ENCODE results near the gene KCNT1.

KCNT1 gene

DNA sequence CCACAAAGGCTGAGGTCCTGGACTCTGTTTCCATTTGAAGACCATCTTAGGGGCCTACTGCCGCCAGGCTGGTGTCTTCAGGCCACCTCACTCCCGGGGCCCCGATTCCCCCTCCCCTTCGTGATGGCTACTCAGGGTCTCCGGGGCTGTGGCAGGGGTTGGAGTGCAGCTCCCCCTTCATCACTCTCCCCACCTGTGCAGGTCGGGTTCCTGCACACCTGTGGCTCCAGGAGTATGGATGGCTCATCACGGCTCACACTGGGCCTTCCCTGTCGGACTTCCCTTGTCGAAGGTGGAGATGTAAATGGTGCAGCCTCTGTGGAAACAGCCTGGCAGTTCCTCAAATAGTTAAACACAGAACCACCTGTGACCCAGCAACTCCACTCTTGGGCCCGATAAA, 27.0 kb upstream of the KCNT1 start:
- DNase-seq: no peak

DNA sequence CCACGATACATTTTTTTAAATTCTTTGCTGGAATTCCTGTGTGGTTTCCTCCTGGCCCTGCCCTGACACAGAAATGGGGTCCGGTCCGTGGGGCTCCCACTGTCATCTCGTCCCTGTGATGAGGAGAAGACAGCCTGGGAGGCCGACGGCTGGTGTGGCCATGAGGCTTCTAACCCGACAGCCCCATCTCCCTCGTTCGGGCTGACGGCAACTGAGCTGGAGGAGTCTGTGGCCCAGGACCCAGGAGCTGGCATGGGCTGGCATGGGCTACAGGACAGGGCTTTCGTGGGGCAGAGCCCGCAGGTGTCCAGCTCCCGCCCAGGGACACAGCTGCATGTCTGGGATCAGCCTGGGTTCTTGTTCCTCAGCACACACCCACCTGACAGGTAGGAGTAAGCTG, 25.1 kb upstream of the KCNT1 start:
- DNase-seq: no peak

DNA sequence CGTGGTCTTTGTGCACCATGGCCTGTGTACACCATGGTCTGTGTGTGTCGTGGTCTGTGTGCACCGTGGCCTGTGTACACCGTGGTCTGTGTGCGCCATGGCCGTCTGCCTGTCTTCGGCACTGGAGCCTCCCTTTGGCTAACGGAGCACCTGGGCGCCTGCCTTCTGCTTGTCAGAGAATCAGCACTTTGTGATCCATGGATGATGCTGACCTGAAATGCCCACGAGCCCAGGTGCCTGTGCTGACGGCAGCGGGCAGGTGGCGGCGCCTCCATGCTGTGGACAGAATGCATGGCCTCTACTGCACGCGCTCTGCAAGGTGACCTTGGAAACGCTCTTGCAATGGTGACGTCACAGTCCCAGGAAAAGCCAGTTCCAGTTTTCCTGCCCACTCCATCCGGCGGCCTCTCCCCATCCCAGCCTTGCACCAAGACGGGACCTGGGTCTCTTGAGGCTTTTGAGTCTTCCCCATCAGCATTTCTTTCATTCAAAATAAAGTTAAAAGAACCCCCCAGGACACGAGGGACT, 24.3 kb upstream of the KCNT1 start:
- no peak for DNase-seq

DNA sequence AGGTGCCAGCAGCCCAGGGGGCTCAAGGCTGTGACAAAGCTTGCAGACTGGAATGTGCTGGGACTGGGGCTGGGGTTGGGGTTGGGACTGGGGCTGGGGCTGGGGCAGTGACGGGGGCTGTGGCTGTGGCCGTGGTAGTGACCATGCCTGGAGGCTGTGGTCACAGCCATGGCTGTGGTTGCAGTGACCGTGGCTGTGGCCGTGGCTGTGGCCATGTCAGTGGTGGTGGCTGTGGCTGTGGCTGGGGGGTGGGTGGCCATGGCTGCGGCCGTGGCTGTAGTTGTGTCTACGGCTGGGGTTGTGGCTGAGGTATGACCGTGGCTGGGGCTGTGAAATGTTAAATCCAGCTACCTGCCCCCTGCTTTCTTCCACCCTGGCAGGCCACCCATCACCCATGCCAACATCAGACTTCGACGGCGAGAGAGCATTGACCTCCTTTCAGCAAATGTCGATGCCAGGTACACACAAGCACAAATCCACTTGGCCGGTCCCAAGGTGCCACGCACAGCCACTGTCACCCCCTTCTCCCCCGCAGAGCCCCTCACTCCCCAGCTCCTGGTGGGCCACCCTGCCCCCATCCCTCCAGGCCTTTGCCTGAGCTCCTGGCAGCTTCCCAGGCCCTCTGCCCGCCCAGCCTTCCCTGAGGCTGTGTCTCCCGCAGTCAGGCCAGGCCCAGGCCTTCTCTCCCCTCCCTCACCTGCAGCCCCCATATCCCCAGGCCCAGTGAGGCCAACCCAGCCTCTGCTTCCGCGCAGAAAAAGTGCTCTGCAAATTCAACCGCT, 23.6 kb upstream of the KCNT1 start:
- no peak for DNase-seq

DNA sequence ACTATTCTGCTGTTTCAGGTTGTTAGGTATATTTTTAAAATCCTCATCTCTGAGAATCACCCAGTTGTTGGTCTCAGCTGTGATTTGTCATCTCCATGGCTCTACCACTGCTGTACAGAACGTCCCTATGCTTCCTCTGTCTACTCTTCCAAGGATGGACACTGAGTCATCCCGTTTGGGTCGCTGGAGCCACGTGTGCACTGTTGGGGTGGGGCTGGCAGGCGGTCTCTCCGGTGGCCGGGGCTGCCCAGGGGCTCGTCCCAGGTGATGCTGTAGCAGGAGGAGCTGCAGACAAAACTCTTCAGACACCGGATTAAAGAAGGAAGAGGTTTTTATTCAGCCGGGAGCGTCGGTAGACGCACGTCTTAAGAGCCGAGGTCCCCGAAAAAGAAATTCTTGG, 21.9 kb upstream of the KCNT1 start:
- DNase-seq: no peak

DNA sequence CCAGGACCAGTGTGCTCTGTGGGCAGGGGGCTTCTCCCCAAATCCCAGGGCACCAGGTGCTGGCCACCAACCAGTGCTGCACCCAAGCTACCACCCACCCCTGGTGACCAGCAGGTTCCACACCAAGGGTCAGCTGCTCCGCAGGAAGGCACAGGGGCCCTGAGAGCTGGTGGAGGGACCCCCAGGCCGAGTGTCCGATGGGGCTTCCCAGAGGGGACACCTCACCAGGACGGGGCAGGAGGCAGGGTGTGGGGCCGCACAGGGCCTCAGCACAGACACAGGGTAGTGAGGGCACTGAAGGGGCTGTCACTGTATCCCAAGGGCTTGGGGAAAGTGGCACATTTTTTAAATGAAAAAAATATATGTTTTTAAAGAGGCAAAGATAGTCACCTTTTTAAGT, 20.8 kb upstream of the KCNT1 start:
- no peak for DNase-seq

DNA sequence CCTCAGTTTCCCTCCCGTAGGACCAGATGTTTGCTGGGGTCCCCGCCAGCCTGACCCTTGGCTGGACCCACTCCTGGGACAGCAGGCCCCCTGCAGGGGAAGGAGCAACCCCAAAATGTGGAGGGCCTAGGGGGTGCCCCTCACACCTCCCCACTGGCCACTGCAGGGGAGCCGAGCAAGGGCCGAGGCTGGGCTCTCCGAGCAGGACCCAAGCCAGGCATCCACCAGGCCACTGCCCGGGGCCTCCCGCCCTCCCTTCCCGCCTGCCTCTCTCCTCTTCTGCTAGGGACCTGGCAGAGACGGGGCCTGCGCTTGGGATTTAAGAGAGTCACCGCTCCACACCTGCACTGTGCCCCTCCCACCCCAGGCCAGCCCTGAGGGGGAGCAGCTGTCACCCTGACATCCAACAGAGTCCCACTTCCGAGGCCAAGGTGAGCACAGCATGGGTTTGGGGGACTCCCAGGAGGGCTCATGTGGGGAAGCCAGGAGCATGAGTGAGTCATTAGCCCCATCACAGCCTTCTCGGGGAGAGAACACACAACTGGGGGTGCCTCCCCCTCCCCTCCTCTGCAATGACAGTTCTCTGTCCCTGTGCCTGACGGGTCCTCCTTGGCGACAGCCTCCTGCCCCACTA, 18.5 kb upstream of the KCNT1 start:
- no peak for DNase-seq

DNA sequence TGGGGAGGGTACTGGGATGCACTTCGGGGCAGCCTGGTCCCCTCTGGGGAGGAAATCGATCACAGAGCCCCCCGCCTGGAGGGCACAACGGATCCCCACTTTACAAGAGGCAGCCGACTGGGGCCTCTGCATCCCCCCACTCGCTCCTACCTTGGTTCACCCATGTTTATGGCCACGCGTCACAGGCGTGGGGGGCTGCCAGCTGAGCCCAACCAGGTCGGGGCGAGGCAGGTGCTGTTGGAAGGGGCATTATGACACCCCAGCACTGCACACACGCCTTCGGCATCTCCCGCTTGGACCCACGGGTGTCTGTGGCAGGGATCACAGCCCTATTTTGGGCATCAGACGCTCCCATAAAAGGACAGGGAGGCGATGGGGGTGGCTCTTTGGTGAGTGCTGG, 17.3 kb upstream of the KCNT1 start:
- no peak for DNase-seq

DNA sequence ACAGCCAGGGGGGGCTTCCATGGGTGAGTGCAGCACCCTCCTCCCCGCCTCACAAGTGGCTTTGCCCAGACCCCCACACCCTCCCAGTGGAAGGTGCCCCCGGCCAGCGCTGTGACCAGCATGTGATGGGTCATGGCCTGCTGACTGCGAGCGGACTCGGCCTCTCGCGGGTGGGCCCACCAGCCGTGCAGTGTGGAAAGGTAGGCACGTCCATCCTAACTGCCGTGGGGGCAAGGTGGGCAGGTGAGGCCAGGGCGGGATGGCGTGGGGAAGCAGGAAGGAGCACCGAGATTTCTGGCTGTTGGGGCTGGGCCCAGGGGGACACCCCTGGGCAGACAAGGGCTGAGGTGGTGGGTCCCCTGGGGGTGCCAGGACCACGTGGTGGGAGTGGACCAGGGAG, 14.8 kb upstream of the KCNT1 start:
- DNase-seq: no peak

DNA sequence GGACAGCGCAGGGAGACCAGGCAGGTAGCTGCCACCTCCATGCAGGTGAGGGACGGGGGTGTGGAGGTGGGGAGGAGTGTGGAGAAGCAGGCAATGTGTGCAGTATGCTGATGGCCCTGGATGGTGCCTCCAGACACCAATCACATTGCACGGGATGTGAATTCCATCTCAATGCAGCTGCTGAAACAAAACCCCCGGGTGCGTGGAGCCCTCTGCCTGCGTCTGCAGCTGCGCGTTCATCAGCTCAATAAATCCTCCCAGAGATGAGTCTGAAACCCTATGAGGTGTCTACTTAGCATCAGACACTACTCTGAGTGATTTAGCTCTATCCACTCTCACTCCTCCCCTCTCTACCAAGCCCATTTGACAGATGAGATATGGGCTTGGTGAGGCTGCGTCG, 13.0 kb upstream of the KCNT1 start:
- DNase-seq: no peak

DNA sequence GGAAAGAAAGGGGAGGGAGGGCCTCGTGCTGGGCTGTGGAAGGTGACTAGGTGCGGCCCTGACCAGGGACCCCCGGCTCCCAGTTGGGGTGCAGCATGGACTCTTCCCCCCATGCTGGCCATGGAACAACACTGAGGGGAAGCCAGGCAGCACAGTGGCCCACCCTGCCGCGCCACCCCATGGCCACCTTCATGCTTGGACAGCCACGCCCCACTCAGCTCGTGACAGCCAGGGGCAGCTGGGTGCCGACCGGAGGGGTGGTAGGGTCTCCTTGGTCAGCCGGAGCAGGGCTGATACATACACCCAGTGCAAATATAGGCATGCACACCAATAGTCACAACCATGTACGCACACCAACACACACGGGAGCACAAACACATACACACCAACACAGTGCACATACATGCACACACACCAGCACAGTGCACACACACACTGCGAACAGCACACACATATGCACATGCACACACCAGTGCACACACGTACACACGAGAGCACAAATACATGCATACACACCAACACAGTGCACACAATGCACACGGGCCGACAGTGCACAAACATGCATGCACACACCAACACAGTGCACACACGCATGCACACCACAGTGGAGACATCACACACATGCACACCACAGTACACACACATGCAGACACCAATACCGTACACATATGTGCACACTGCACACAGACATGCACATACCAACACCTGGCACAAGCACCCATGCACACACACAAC, 11.0 kb upstream of the KCNT1 start:
- DNase-seq: no peak

DNA sequence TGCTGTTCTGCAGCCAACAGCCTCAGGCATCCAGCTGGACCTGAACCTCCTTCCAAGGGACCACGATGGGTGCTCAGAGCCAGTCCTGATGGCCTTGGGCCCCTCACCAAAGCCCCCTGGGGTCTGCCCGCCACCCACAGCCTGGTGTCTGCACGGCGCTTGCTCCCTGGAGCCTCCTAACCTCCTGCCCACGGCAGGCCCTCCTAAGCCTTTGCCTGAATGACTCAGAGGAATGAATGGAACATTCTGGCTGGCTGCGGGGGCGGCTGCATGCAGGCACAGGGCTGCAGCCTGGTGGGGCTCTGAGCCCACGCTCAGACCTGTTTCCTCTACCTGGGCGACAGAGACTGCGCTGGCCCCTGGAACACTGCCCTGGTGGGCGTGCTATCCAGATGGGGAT, 9.6 kb upstream of the KCNT1 start:
- DNase-seq: no peak

DNA sequence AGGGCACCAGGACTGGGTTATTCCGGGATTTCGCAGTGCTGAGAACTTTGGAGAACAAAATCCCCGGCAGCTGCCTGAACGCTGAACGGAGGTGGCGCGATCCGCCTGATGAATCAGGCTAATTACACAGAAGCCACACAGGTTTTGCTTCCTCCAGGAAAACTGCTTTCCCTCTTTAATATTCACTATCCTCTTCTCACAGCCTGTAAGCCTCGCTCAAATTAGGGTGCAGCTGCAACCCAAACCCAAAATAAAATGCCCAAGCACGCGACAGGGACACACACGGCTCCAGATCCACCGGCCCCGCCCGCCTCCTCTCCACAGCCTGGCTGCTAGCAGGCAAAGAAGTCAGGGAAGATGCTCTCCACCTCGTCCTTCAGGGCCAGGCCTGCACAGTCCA, 8.7 kb upstream of the KCNT1 start:
- DNase-seq: no peak

DNA sequence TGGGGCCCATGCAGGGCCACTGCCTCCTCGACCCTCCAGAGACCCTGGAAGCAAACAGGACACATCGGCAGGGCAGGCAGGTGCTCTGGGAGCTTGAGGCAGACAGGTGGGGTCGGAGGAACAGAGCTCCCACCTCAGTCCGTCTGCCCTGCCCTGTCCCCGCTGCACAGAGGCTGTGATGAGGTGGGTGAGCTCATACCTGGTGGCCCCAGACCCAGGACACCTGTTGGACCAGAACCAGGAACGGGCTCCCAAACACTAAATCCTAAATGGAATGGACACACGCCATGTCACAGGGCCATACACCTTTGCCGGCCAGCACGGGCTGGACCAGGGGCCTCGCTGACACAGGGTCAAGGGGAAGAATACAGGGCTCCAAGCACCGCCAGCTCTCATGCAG, 8.2 kb upstream of the KCNT1 start:
- DNase-seq: no peak

DNA sequence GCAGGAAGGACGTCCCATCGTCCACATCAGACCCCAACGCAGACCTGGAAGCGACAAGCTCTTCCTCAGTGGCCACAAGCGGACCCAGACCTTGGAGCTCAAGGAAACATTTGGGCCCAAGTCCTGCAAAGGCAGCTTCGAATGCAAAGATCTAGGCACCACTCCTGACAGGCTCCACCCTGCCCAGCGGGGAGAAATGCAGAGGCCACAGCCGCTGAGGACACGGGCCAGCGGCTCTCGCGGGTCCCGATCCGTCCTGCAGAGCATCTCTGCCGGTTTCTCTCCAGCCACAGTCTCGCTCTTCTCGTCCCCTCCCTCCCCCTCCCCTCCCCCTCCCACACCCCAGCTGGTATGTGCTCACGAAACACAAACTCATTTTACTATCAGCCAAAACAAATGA, 7.6 kb upstream of the KCNT1 start:
- DNase-seq: no peak

DNA sequence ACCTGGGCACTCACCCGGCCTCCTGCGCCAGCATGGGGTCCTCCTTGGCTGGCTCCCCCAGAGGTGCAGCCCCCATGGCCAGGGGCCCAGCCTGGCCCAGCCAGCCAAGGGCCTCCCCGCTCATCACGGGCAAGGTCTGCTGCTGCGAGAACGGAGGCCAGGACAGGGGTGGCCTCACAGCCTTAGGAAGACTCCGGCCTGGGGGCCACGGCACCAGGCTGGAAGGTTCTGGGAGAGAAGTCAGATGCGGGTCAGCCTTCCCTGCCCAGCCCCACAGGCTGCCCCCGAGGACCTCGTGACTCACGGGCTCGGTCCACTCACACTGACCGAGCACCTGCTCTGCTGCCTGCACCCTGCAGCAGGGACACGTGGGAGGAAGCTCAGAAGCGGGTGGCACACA, 6.9 kb upstream of the KCNT1 start:
- DNase-seq: no peak

DNA sequence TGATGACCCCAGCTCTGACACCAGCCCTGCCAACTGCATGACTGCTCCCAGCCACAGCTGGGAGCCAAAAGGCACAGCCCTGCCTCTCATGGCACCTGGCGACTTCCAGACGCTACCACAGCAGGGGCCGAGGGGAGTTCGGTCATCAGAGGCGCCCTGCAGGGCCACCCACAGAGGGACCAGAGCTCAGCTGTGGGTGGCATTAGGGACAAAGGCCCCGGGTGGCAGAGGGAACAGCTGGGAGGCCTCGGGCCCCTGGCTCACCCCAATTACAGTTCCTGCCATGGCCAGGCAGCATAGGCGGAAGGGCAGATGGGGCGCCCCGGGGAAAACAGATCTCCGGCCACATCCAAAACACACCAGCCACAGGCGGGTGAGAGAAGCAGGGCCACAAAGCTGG, 6.3 kb upstream of the KCNT1 start:
- no peak for DNase-seq

DNA sequence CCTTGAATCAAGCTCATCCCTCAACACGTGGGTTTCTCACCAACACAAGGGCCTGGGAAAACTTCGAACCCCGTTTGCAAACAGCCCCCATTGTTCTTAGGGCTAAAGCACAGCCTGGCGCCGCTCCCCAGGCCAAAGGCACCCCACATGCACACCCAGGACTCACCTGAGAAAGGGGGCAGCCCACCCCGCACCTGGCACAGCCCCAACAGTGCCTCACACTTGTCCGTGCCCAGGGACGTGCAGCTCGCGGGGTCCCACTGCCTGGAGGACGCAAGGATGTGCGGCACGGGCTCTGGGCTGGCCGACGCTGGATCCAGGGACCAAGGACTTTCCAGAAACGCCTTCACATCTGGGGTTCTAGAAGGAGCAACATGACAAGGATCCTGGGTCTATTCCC, 5.5 kb upstream of the KCNT1 start:
- DNase-seq: no peak

DNA sequence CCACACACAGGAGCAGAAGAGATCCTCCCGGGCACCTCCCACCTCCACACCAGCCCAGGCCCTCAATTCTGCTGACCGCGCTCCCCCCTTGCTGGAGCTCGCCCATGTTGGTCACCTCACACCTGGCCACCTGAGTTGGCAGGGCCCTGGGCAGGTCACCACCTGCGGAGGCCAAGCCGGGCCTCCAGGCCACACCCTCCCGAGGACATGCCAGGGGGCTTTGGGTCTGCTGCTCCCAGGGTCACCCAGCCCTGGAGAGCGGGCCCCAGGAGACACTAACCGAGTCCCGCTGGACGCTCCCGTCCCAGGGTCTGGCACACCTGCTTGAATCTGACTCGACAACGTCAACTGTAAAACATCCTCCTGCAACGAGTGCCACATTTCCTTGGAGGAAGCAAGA, 4.8 kb upstream of the KCNT1 start:
- DNase-seq: no peak

DNA sequence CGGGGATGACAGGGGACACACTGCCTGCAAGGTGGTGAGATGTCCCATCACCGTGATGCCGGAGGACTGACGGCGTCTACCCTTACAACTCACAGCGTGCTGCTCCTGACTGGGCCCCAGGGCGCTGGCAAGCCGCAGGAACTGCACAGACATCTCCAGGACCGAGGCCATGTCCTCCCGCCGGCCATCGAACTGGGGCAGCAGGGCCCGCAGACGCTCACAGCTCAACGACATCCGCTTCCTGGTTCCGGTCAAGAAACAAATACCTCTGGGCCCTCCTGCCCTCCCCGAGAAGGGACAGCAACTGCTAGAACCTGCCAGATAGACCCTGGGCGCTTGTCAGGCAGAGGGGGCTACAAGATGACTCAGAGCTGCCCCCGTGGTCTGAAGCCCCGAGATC, 3.7 kb upstream of the KCNT1 start:
- DNase-seq: no peak

DNA sequence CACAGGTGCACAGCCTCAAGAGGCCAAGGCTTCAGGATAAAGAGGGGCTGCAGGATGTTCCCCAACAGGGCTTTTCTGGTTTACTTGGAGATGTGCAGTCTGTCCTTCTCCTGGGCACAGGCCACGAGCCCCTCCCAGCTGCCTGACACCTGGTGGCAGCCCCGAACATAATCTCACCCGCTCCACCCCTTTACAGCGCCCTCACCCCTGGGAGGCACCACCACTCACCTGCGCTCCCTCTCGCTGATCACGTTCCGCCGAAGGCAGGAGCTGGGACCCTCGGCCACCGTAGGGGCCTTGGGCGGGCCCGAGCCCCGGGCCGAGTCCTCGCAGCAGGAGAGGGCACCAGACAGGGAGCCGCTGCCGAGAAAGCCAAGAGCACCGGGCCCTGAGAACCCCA, 3.2 kb upstream of the KCNT1 start:
- DNase-seq: no peak

DNA sequence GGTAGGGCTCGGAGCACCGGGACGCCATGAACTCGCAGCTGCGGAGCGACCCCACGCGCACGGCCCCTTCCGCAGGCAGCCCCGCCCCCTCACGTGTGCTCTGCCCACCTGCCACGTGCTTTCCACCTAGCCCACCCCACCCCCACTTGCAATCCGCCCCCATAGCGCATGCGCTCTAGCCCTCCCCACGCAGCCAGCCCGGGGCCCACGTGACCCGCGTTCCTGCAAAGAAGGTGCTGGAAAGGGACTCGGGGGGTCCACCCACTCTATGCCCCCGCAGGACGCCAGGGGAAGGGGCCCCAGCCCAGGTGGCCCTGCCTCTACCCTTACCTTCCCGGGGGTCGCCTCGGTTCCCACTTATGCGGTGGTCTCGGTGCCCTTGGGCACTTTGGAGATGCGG, 2.5 kb upstream of the KCNT1 start, which contains the start of gene SOHLH1:
Gene SOHLH1 (minus strand): TSS at position 42 of the 400 bp plus-strand sequence. CDS start 14 bp downstream, at position 28.
- no peak for DNase-seq

DNA sequence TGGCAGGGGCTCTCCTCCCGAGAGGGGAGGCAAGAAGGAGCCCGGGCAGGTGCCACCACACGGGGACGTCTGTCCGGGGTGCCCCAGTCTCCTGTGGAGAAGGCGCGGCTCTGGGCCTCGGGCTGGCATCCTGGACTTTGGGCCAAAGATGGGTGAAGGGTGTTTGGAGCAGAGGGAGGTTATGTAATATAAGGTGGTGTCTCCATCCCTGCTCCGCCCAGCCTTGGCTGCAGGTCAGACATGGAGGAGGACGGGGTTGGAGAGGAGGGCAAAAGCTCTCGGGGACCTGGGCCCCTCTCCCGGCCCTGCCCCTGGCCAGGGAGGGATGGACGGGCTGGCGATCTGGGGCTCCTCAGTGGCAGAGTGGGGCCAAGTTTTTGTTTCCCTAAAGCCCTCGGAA, 1.5 kb upstream of the KCNT1 start:
- no peak for DNase-seq

Data from GDM1 (cell line).